HL-60 (cell line): ENCODE results near the gene CCDC197.

Source experiments
- DNase-seq, 2 experiments: peaks; one replicate each; pipeline ENCODE4 v3.0.0-alpha.2; 2010 to 2020; ENCODE audit warnings: low read depth in 1 of 2, low spot score in 1 of 2
- H3K27ac ChIP-seq: fragments of 250-450 bp; sonication (Bioruptor Pico); replicated peaks from 2 replicates; pipeline ENCODE4 v1.5.1; 2020; ENCODE audit warnings: mild to moderate bottlenecking, moderate library complexity
- H3K27me3 ChIP-seq: fragments of 250-450 bp; sonication (Bioruptor Pico); 2 replicates; pipeline ENCODE4 v1.5.1; 2021; ENCODE audit warnings: mild to moderate bottlenecking, moderate library complexity; ENCODE audit not compliant: insufficient read depth, poor library complexity, severe bottlenecking
- H3K4me3 ChIP-seq: replicated peaks from 2 replicates; pipeline ENCODE4 v1.5.1; 2011; ENCODE audit warnings: mild to moderate bottlenecking, control low read depth, low read length; ENCODE audit not compliant: insufficient read depth
- GABPA ChIP-seq: IDR thresholded peaks from 2 replicates; pipeline ENCODE4 v1.6.1; 2012; ENCODE audit warnings: low read depth
- POLR2AphosphoS5 ChIP-seq: IDR thresholded peaks from 2 replicates; pipeline ENCODE4 v1.6.1; 2012; ENCODE audit warnings: low read depth
- REST ChIP-seq: IDR thresholded peaks from 2 replicates; pipeline ENCODE4 v1.6.1; 2012; ENCODE audit warnings: low read depth; ENCODE audit not compliant: insufficient replicate concordance
- SPI1 ChIP-seq: IDR thresholded peaks from 2 replicates; pipeline ENCODE4 v1.6.1; 2012; ENCODE audit warnings: low read depth, mild to moderate bottlenecking, borderline replicate concordance
- TF ChIP-seq, protein P1 (sequence below): IDR thresholded peaks from one replicate; pipeline ENCODE4 v1.5.1; 2011; ENCODE audit warnings: low read length, control low read depth, inconsistent platforms; ENCODE audit not compliant: insufficient read depth

CCDC197 gene

GRCh38 chr14:94021001-94021400 is 23.9 kb downstream of the CCDC197 start:
- H3K4me3 ChIP-seq: no peak overlapping the region
- H3K27ac ChIP-seq: no peak overlapping the region

GRCh38 chr14:94021416-94022157 is 24.5 kb downstream of the CCDC197 start:
- DNase-seq: no peak

More at GRCh38 chr14:94021001-94021400, 23.9 kb downstream of the CCDC197 start:
- no peak for DNase-seq
- TF ChIP-seq POLR2AphosphoS5 (no peak), SPI1 (no peak), GABPA (no peak), REST (no peak)
- TF ChIP-seq, protein P1, sequence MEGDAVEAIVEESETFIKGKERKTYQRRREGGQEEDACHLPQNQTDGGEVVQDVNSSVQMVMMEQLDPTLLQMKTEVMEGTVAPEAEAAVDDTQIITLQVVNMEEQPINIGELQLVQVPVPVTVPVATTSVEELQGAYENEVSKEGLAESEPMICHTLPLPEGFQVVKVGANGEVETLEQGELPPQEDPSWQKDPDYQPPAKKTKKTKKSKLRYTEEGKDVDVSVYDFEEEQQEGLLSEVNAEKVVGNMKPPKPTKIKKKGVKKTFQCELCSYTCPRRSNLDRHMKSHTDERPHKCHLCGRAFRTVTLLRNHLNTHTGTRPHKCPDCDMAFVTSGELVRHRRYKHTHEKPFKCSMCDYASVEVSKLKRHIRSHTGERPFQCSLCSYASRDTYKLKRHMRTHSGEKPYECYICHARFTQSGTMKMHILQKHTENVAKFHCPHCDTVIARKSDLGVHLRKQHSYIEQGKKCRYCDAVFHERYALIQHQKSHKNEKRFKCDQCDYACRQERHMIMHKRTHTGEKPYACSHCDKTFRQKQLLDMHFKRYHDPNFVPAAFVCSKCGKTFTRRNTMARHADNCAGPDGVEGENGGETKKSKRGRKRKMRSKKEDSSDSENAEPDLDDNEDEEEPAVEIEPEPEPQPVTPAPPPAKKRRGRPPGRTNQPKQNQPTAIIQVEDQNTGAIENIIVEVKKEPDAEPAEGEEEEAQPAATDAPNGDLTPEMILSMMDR: no peak
- H3K27me3 ChIP-seq: no peaks in the 10 kb centered on the region

More at GRCh38 chr14:94021416-94022157, 24.5 kb downstream of the CCDC197 start:
- TF ChIP-seq SPI1 (no peak), POLR2AphosphoS5 (no peak), GABPA (no peak), REST (no peak)
- TF ChIP-seq, protein P1: no peak
- Histone ChIP-seq H3K4me3 (no peak overlapping the region), H3K27me3 (no peaks in the 10 kb centered on the region), H3K27ac (no peak overlapping the region)
